BLaER1 treated with 17β-estradiol and CSF1 and Interleukin-3, amounts not matched to agents 10 nM and 100 nM (cell line): ENCODE results near the gene SYT2.
"Not testable (repeated sequence)": the region's sequence is repeated elsewhere in the genome, so short reads cannot be mapped to it uniquely, and the experiment has no call there.

Experiments used
- H3K27ac ChIP-seq, 11 experiments: shearing (Covaris generic); formaldehyde crosslinking; 2 replicates each; pipeline ENCODE4 v1.8.1; 2022
- H3K27me3 ChIP-seq, 11 experiments: shearing (Covaris generic); formaldehyde crosslinking; 2 replicates each; pipeline ENCODE4 v1.8.1; 2022
- H3K36me3 ChIP-seq, 11 experiments: shearing (Covaris generic); formaldehyde crosslinking; 2 replicates each; pipeline ENCODE4 v1.8.1; 2022
- H3K4me1 ChIP-seq, 10 experiments: shearing (Covaris generic); formaldehyde crosslinking; 2 replicates each; pipeline ENCODE4 v1.8.1; 2022
- H3K4me2 ChIP-seq, 11 experiments: shearing (Covaris generic); formaldehyde crosslinking; 2 replicates each; pipeline ENCODE4 v1.8.1; 2022
- H3K4me3 ChIP-seq, 10 experiments: shearing (Covaris generic); formaldehyde crosslinking; 2 replicates each; pipeline ENCODE4 v1.8.1; 2022
- H3K9ac ChIP-seq, 11 experiments: shearing (Covaris generic); formaldehyde crosslinking; 2 replicates each; pipeline ENCODE4 v1.8.1; 2022
- H3K9me3 ChIP-seq, 11 experiments: shearing (Covaris generic); formaldehyde crosslinking; replicated peaks in 1 of 11; 2 replicates each; pipeline ENCODE4 v1.8.1; 2022
- H4K20me1 ChIP-seq, 11 experiments: shearing (Covaris generic); formaldehyde crosslinking; 2 replicates each; pipeline ENCODE4 v1.8.1; 2022
- Cebpa-rat ChIP-seq, 11 experiments: shearing (Covaris generic); IDR thresholded peaks; 2 replicates each; pipeline ENCODE4 v1.8.1; 2022

Gene SYT2

GRCh38 chr1:202553560-202554038 lies 156.7 kb downstream of the SYT2 start:
- Histone ChIP-seq H3K27me3 (no peaks in the 10 kb centered on the region), H3K4me2 (peak overlapping the region; percentile 36 to 78 (median 52)), H3K9me3 (no peaks in the 10 kb centered on the region), H4K20me1 (no peaks in the 10 kb centered on the region), H3K36me3 (no peaks in the 10 kb centered on the region), H3K9ac (no peak overlapping the region), H3K4me1 (peaks cover 9 to 28% (median 19%) of the 10 kb centered on the region in 10 experiments), H3K27ac (no peak overlapping the region), H3K4me3 (no peak overlapping the region)
- TF ChIP-seq Cebpa-rat (IDR thresholded peaks at IDR 0.05): no peak

- not testable (repeated sequence) for H3K27ac ChIP-seq, H3K27me3 ChIP-seq, H3K9me3 ChIP-seq, H3K4me3 ChIP-seq, H3K9ac ChIP-seq, H3K36me3 ChIP-seq, H4K20me1 ChIP-seq
- H3K4me2 ChIP-seq: peak overlapping the region in 10 of 11 experiments; percentile 24 to 78 (median 52); a peak in 14 of 22 replicates
- H3K4me1 ChIP-seq: peaks cover 9 to 28% (median 19%) of the 10 kb centered on the region in 10 experiments
These were observed 157.2 kb downstream of the SYT2 start for GRCh38 chr1:202553078-202553477.

GRCh38 chr1:202552615-202553014 lies 157.6 kb downstream of the SYT2 start:
- H3K9me3 ChIP-seq, H3K27me3 ChIP-seq, H3K9ac ChIP-seq, H3K27ac ChIP-seq, H3K36me3 ChIP-seq, H4K20me1 ChIP-seq, H3K4me3 ChIP-seq: not testable (repeated sequence)
- peak overlapping the region in 8 of 11 experiments; percentile 20 to 78 (median 44); a peak in 11 of 22 replicates for H3K4me2 ChIP-seq
- peaks cover 9 to 28% (median 19%) of the 10 kb centered on the region in 10 experiments for H3K4me1 ChIP-seq

GRCh38 chr1:202551683-202552082 lies 158.6 kb downstream of the SYT2 start:
- no peak overlapping the region for H3K27ac ChIP-seq
- no peak overlapping the region for H3K9ac ChIP-seq
- H3K4me2 ChIP-seq: no peak overlapping the region
- H3K9me3 ChIP-seq: no peaks in the 10 kb centered on the region
- TF ChIP-seq Cebpa-rat (IDR thresholded peaks at IDR 0.05): no peak
- H3K4me3 ChIP-seq: no peak overlapping the region
- no peaks in the 10 kb centered on the region for H3K36me3 ChIP-seq
- H3K27me3 ChIP-seq: no peaks in the 10 kb centered on the region
- H4K20me1 ChIP-seq: no peaks in the 10 kb centered on the region
- H3K4me1 ChIP-seq: peaks cover 10 to 28% (median 19%) of the 10 kb centered on the region in 10 experiments

GRCh38 chr1:202550088-202550487 lies 160.2 kb downstream of the SYT2 start:
- H3K4me1 ChIP-seq: peaks cover 10 to 28% (median 21%) of the 10 kb centered on the region in 10 experiments
- not testable (repeated sequence) for H3K4me3 ChIP-seq, H3K4me2 ChIP-seq, H4K20me1 ChIP-seq, H3K27ac ChIP-seq, H3K36me3 ChIP-seq, H3K9ac ChIP-seq, H3K9me3 ChIP-seq, H3K27me3 ChIP-seq

GRCh38 chr1:202547215-202547614 lies 163.0 kb downstream of the SYT2 start:
- no peak overlapping the region for H3K27ac ChIP-seq
- H3K9ac ChIP-seq: no peak overlapping the region
- H3K4me3 ChIP-seq: no peak overlapping the region
- no peak overlapping the region for H3K4me2 ChIP-seq
- no peak for TF ChIP-seq Cebpa-rat (IDR thresholded peaks at IDR 0.05)
- no peaks in the 10 kb centered on the region for H4K20me1 ChIP-seq
- peaks cover 0 to 8% (median 4%) of the 10 kb centered on the region in 10 experiments; a peak in 9 of 20 replicates for H3K4me1 ChIP-seq
- H3K27me3 ChIP-seq: no peaks in the 10 kb centered on the region
- no peaks in the 10 kb centered on the region for H3K9me3 ChIP-seq
- H3K36me3 ChIP-seq: no peaks in the 10 kb centered on the region

- not testable (repeated sequence) for H3K4me1 ChIP-seq, H3K27me3 ChIP-seq, H3K27ac ChIP-seq, H3K36me3 ChIP-seq, H4K20me1 ChIP-seq, H3K9me3 ChIP-seq, H3K9ac ChIP-seq, H3K4me3 ChIP-seq
- peak overlapping the region in 4 of 11 experiments; percentile 6 to 27 (median 13); a peak in 2 of 22 replicates for H3K4me2 ChIP-seq
These were observed 163.5 kb downstream of the SYT2 start for GRCh38 chr1:202546796-202547195.

GRCh38 chr1:202546377-202546776 lies 163.9 kb downstream of the SYT2 start:
- not testable (repeated sequence) for H3K36me3 ChIP-seq, H3K27me3 ChIP-seq, H4K20me1 ChIP-seq, H3K4me1 ChIP-seq, H3K27ac ChIP-seq, H3K9me3 ChIP-seq, H3K9ac ChIP-seq, H3K4me3 ChIP-seq
- H3K4me2 ChIP-seq: peak overlapping the region in 6 of 11 experiments; percentile 6 to 32 (median 14); a peak in 5 of 22 replicates

GRCh38 chr1:202545647-202546303 lies 164.5 kb downstream of the SYT2 start:
- peak overlapping the region in 5 of 11 experiments; percentile 6 to 32 (median 11); a peak in 4 of 22 replicates for H3K4me2 ChIP-seq

GRCh38 chr1:202544766-202545449 lies 165.3 kb downstream of the SYT2 start:
- not testable (repeated sequence) for H3K9me3 ChIP-seq, H3K27me3 ChIP-seq, H3K4me3 ChIP-seq, H3K36me3 ChIP-seq, H3K4me1 ChIP-seq, H4K20me1 ChIP-seq, H3K4me2 ChIP-seq, H3K27ac ChIP-seq, H3K9ac ChIP-seq

More at GRCh38 chr1:202545647-202546303, 164.5 kb downstream of the SYT2 start:
- not testable (repeated sequence) for H3K4me1 ChIP-seq, H3K27me3 ChIP-seq, H3K4me3 ChIP-seq, H3K9me3 ChIP-seq, H3K36me3 ChIP-seq, H3K27ac ChIP-seq, H3K9ac ChIP-seq, H4K20me1 ChIP-seq

- not testable (repeated sequence) for H3K27ac ChIP-seq, H3K9ac ChIP-seq, H3K4me3 ChIP-seq, H3K36me3 ChIP-seq, H3K9me3 ChIP-seq, H3K27me3 ChIP-seq, H3K4me2 ChIP-seq
- peaks cover 0 to 19% (median 8%) of the 10 kb centered on the region in 10 experiments; a peak in 14 of 20 replicates for H3K4me1 ChIP-seq
- peaks cover 0 to 11% (median 0%) of the 10 kb centered on the region in 11 experiments; a peak in 1 of 22 replicates for H4K20me1 ChIP-seq
These were observed 166.7 kb downstream of the SYT2 start for GRCh38 chr1:202543537-202543936.

- not testable (repeated sequence) for H3K4me2 ChIP-seq, H3K9ac ChIP-seq, H3K27me3 ChIP-seq, H3K36me3 ChIP-seq, H3K27ac ChIP-seq, H3K9me3 ChIP-seq, H3K4me3 ChIP-seq
- Histone ChIP-seq H3K4me1 (peaks cover 0 to 21% (median 8%) of the 10 kb centered on the region in 10 experiments; a peak in 14 of 20 replicates), H4K20me1 (peaks cover 0 to 11% (median 0%) of the 10 kb centered on the region in 11 experiments; a peak in 2 of 22 replicates)
These were observed 167.8 kb downstream of the SYT2 start for GRCh38 chr1:202542415-202542814.

- Histone ChIP-seq H3K4me1 (peaks cover 0 to 21% (median 0%) of the 10 kb centered on the region in 10 experiments; a peak in 11 of 20 replicates), H4K20me1 (peaks cover 0 to 11% (median 0%) of the 10 kb centered on the region in 11 experiments; a peak in 2 of 22 replicates)
- not testable (repeated sequence) for H3K9ac ChIP-seq, H3K27ac ChIP-seq, H3K27me3 ChIP-seq, H3K4me2 ChIP-seq, H3K36me3 ChIP-seq, H3K4me3 ChIP-seq, H3K9me3 ChIP-seq
These were observed 169.4 kb downstream of the SYT2 start for GRCh38 chr1:202540858-202541257.
